ENCODE data around the gene PLA2G1B.

PLA2G1B gene

GRCh38 chr12:120332523-120332922 is 4.9 kb upstream of the PLA2G1B start:
- H3K9me2 ChIP-seq (replicated peaks; ENCODE audit: low read depth, low read length), result no peaks in the 10 kb centered on the region
- H2AFZ ChIP-seq (ENCODE audit: low read length), result no peak overlapping the region
- no peaks in the 10 kb centered on the region for H3K4me1 ChIP-seq (ENCODE audit: insufficient read depth, low read length, poor library complexity, severe bottlenecking)
- H3K9ac ChIP-seq (ENCODE audit: low read depth, low read length, poor library complexity, severe bottlenecking), result no peak overlapping the region
- TF ChIP-seq, protein P1, sequence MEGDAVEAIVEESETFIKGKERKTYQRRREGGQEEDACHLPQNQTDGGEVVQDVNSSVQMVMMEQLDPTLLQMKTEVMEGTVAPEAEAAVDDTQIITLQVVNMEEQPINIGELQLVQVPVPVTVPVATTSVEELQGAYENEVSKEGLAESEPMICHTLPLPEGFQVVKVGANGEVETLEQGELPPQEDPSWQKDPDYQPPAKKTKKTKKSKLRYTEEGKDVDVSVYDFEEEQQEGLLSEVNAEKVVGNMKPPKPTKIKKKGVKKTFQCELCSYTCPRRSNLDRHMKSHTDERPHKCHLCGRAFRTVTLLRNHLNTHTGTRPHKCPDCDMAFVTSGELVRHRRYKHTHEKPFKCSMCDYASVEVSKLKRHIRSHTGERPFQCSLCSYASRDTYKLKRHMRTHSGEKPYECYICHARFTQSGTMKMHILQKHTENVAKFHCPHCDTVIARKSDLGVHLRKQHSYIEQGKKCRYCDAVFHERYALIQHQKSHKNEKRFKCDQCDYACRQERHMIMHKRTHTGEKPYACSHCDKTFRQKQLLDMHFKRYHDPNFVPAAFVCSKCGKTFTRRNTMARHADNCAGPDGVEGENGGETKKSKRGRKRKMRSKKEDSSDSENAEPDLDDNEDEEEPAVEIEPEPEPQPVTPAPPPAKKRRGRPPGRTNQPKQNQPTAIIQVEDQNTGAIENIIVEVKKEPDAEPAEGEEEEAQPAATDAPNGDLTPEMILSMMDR (conservative IDR thresholded peaks at IDR 0.05; ENCODE audit: low read length), result no peak
- TF ChIP-seq EZH2phosphoT487 (IDR thresholded peaks at IDR 0.05; ENCODE audit: borderline replicate concordance), result no peak
- no peak overlapping the region for H3K4me2 ChIP-seq (ENCODE audit: low read depth, low read length, poor library complexity, severe bottlenecking)
- no peaks in the 10 kb centered on the region for H4K20me1 ChIP-seq (ENCODE audit: insufficient read depth, low read length, poor library complexity, severe bottlenecking)
- H3K27me3 ChIP-seq (ENCODE audit: insufficient read depth, low read length, poor library complexity, severe bottlenecking), result no peaks in the 10 kb centered on the region
- H3K4me3 ChIP-seq (ENCODE audit: low read length, poor library complexity, severe bottlenecking), result no peak overlapping the region
- peaks cover 10% of the 10 kb centered on the region; the same call in 1 of the 2 replicates for H3K9me3 ChIP-seq (ENCODE audit: insufficient read depth, low read depth, low read length)
- no peaks in the 10 kb centered on the region for H3K36me3 ChIP-seq (ENCODE audit: insufficient read depth, low read length)
- no peaks in the 10 kb centered on the region for H3K79me2 ChIP-seq (ENCODE audit: insufficient read depth, low read length)
- H3F3A ChIP-seq (ENCODE audit: low read depth), result no peaks in the 10 kb centered on the region

DNA sequence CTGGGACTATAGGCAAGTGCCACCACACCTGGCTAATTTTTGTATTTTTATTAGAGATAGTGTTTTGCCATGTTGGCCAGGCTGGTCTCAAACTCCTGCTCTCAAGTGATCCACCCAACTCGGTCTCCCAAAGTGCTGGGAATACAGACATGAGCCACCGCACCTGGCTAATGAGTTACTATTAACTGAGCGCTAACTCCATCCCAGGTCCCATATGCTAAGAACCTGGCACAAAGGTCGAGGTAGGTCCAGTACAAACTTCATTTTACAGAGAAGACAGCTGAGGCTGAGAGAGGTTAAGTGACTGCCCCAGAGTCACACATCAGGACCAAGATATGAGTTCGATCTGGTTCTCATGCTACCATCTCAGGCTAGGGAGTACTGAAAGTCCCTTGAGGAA is 4.5 kb upstream of the PLA2G1B start:
- H3K4me2 ChIP-seq (ENCODE audit: low read depth, low read length, poor library complexity, severe bottlenecking), result no peak overlapping the region
- H3K9me2 ChIP-seq (replicated peaks; ENCODE audit: low read depth, low read length), result no peaks in the 10 kb centered on the region
- H3K36me3 ChIP-seq (ENCODE audit: insufficient read depth, low read length), result no peaks in the 10 kb centered on the region
- H3K9me3 ChIP-seq (ENCODE audit: insufficient read depth, low read depth, low read length), result peaks cover 5% of the 10 kb centered on the region; the same call in 1 of the 2 replicates
- H3K4me1 ChIP-seq (ENCODE audit: insufficient read depth, low read length, poor library complexity, severe bottlenecking), result no peaks in the 10 kb centered on the region
- H3K27me3 ChIP-seq (ENCODE audit: insufficient read depth, low read length, poor library complexity, severe bottlenecking), result no peaks in the 10 kb centered on the region
- H3F3A ChIP-seq (ENCODE audit: low read depth), result no peaks in the 10 kb centered on the region
- no peaks in the 10 kb centered on the region for H3K79me2 ChIP-seq (ENCODE audit: insufficient read depth, low read length)
- H4K20me1 ChIP-seq (ENCODE audit: insufficient read depth, low read length, poor library complexity, severe bottlenecking), result no peaks in the 10 kb centered on the region
- H2AFZ ChIP-seq (ENCODE audit: low read length), result no peak overlapping the region
- TF ChIP-seq EZH2phosphoT487 (IDR thresholded peaks at IDR 0.05; ENCODE audit: borderline replicate concordance), result no peak
- TF ChIP-seq, protein P1 (conservative IDR thresholded peaks at IDR 0.05; ENCODE audit: low read length), result no peak
- H3K4me3 ChIP-seq (ENCODE audit: low read length, poor library complexity, severe bottlenecking), result no peak overlapping the region
- H3K9ac ChIP-seq (ENCODE audit: low read depth, low read length, poor library complexity, severe bottlenecking), result no peak overlapping the region

GRCh38 chr12:120331390-120331789 is 3.8 kb upstream of the PLA2G1B start:
- no peaks in the 10 kb centered on the region for H4K20me1 ChIP-seq (ENCODE audit: insufficient read depth, low read length, poor library complexity, severe bottlenecking)
- no peaks in the 10 kb centered on the region for H3K36me3 ChIP-seq (ENCODE audit: insufficient read depth, low read length)
- no peaks in the 10 kb centered on the region for H3F3A ChIP-seq (ENCODE audit: low read depth)
- H3K9ac ChIP-seq (ENCODE audit: low read depth, low read length, poor library complexity, severe bottlenecking), result no peak overlapping the region
- no peak overlapping the region; the same call in 1 of the 2 replicates for H2AFZ ChIP-seq (ENCODE audit: low read length)
- no peaks in the 10 kb centered on the region for H3K9me2 ChIP-seq (replicated peaks; ENCODE audit: low read depth, low read length)
- no peaks in the 10 kb centered on the region for H3K79me2 ChIP-seq (ENCODE audit: insufficient read depth, low read length)
- no peak overlapping the region for H3K4me2 ChIP-seq (ENCODE audit: low read depth, low read length, poor library complexity, severe bottlenecking)
- H3K9me3 ChIP-seq (ENCODE audit: insufficient read depth, low read depth, low read length), result no peaks in the 10 kb centered on the region
- H3K4me3 ChIP-seq (ENCODE audit: low read length, poor library complexity, severe bottlenecking), result no peak overlapping the region
- no peaks in the 10 kb centered on the region for H3K4me1 ChIP-seq (ENCODE audit: insufficient read depth, low read length, poor library complexity, severe bottlenecking)
- TF ChIP-seq, protein P1 (conservative IDR thresholded peaks at IDR 0.05; ENCODE audit: low read length), result no peak
- no peak for TF ChIP-seq EZH2phosphoT487 (IDR thresholded peaks at IDR 0.05; ENCODE audit: borderline replicate concordance)
- no peaks in the 10 kb centered on the region for H3K27me3 ChIP-seq (ENCODE audit: insufficient read depth, low read length, poor library complexity, severe bottlenecking)

Measured in Loucy (cell line).